ENCODE results near the gene BTBD9. TPM values are rescaled to one million over a fixed set of nuclear protein-coding genes. Genes with fewer than 3 reads are reported as not detected.
"Not testable (repeated sequence)": the region's sequence is repeated elsewhere in the genome, so short reads cannot be mapped to it uniquely, and the experiment has no call there.

The BTBD9 gene
- total and polyA plus RNA-seq, 2 experiments from 2014 or later, result 13.0 to 17.0 TPM

DNA sequence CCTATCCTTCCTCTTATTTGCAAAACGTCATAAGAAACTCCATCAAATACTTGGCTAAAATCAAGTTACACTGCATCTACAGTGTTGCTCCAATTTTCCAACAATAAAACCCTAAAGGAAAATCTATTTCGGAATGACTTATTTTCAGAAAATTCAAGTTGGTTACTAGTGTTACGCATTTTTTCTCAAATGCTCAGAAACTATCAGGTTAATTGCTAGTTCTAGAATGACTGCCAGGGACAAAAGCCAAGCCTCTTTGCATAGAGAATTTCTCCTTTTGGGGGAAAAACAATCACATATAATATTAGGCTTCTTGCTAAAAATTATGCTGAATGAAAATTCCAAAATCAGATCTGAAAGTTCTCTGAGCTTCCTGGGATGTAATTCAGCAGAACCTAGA is 210.2 kb downstream of the BTBD9 start:
- H3K27ac ChIP-seq, result no peak overlapping the region
- H3K4me3 ChIP-seq, result no peak overlapping the region
- H2AFZ ChIP-seq, result no peak overlapping the region
- no peak overlapping the region for H3K4me2 ChIP-seq
- no peaks in the 10 kb centered on the region for H4K20me1 ChIP-seq (ENCODE audit: insufficient read depth, poor library complexity, severe bottlenecking)
- H3K4me1 ChIP-seq (ENCODE audit: insufficient read depth), result no peaks in the 10 kb centered on the region
- no peaks in the 10 kb centered on the region for H3K27me3 ChIP-seq
- no peak for DNase-seq (ENCODE audit: low spot score)
- TF ChIP-seq EZH2phosphoT487 (IDR thresholded peaks at IDR 0.05; ENCODE audit: low read depth, severe bottlenecking, unreplicated experiment) (no peak), EZH2 (IDR thresholded peaks at IDR 0.05; ENCODE audit: borderline replicate concordance) (no peak)
- H3K36me3 ChIP-seq (replicated peaks; ENCODE audit: insufficient read depth, low read depth), result no peaks in the 10 kb centered on the region
- H3K79me2 ChIP-seq, result no peaks in the 10 kb centered on the region
- no peaks in the 10 kb centered on the region for H3K9me3 ChIP-seq (ENCODE audit: low read depth)
- WGBS (ENCODE audit: low lambda C conversion rate, missing lambda C conversion rate), result 95% methylated on average over 3 of the region's 3 CpGs
- no peaks in the 10 kb centered on the region for H3K9me2 ChIP-seq (replicated peaks; ENCODE audit: insufficient read depth)

DNA sequence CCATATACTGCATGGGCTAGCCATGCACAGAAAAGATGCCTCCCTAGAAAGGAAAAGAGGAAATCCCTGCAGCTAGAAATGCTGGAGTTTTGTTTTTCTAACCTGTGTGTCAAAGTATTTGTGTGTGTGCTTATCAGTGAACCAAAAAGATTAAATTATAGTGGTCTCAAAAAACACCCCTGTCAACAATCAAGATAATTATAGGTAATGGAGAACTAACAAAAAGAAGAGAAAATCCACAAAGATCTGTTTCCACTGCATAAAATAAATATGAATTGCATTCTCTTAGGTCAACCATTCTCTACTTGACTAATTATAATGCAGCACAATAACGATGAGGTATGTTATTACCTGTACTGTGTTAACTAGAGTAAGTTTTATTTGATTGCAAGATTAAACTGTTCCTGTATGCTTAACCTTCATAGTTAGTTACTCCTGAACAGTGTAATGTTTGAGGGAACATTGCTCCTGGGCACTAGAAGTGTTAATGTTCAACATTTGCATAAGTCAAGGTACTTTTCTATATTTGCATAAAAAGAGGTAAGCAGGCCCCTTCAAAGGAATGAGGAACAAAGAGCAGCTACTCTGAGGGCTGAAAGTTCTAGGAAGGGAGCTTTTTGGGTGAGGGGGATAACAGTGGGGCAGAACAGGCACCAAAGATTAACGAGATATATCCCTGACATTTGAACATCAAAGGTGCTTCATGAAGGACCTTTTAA is 212.1 kb downstream of the BTBD9 start:
- Histone ChIP-seq H4K20me1 (ENCODE audit: insufficient read depth, poor library complexity, severe bottlenecking) (no peaks in the 10 kb centered on the region), H3K4me1 (ENCODE audit: insufficient read depth) (no peaks in the 10 kb centered on the region), H2AFZ (no peak overlapping the region), H3K27ac (no peak overlapping the region), H3K4me3 (no peak overlapping the region), H3K79me2 (no peaks in the 10 kb centered on the region), H3K9me3 (ENCODE audit: low read depth) (no peaks in the 10 kb centered on the region), H3K36me3 (replicated peaks; ENCODE audit: insufficient read depth, low read depth) (no peaks in the 10 kb centered on the region), H3K4me2 (no peak overlapping the region), H3K27me3 (no peaks in the 10 kb centered on the region), H3K9me2 (replicated peaks; ENCODE audit: insufficient read depth) (no peaks in the 10 kb centered on the region)
- 34% methylated on average over 2 of the region's 2 CpGs for WGBS (ENCODE audit: low lambda C conversion rate, missing lambda C conversion rate)
- no peak for DNase-seq (ENCODE audit: low spot score)
- TF ChIP-seq CTCF (IDR thresholded peaks at IDR 0.05; ENCODE audit: poor library complexity), result no peak
- TF ChIP-seq EZH2phosphoT487 (IDR thresholded peaks at IDR 0.05; ENCODE audit: low read depth, severe bottlenecking, unreplicated experiment), result no peak
- no peak for TF ChIP-seq EZH2 (IDR thresholded peaks at IDR 0.05; ENCODE audit: borderline replicate concordance)

- DNase-seq (ENCODE audit: low spot score); H3K9me2 ChIP-seq (replicated peaks; ENCODE audit: insufficient read depth); H3K27me3 ChIP-seq; H3K79me2 ChIP-seq; H3K9me3 ChIP-seq (ENCODE audit: low read depth); H4K20me1 ChIP-seq (ENCODE audit: insufficient read depth, poor library complexity, severe bottlenecking); H2AFZ ChIP-seq; H3K4me2 ChIP-seq; H3K36me3 ChIP-seq (replicated peaks; ENCODE audit: insufficient read depth, low read depth); H3K4me3 ChIP-seq; H3K4me1 ChIP-seq (ENCODE audit: insufficient read depth); H3K27ac ChIP-seq: not testable (repeated sequence)
- WGBS (ENCODE audit: low lambda C conversion rate, missing lambda C conversion rate), result 86% methylated on average over 11 of the region's 11 CpGs
These were observed 213.8 kb downstream of the BTBD9 start for GRCh38 chr6:38425788-38426488.

GRCh38 chr6:38423746-38424145 is 216.0 kb downstream of the BTBD9 start:
- Histone ChIP-seq H3K4me1 (ENCODE audit: insufficient read depth) (no peaks in the 10 kb centered on the region), H3K36me3 (replicated peaks; ENCODE audit: insufficient read depth, low read depth) (no peaks in the 10 kb centered on the region), H3K9me3 (ENCODE audit: low read depth) (no peaks in the 10 kb centered on the region), H3K79me2 (no peaks in the 10 kb centered on the region), H3K27me3 (no peaks in the 10 kb centered on the region), H3K9me2 (replicated peaks; ENCODE audit: insufficient read depth) (no peaks in the 10 kb centered on the region), H4K20me1 (ENCODE audit: insufficient read depth, poor library complexity, severe bottlenecking) (no peaks in the 10 kb centered on the region), H2AFZ (no peak overlapping the region), H3K4me3 (no peak overlapping the region), H3K4me2 (no peak overlapping the region), H3K27ac (no peak overlapping the region)
- no peak for DNase-seq (ENCODE audit: low spot score)
- no peak for TF ChIP-seq EZH2phosphoT487 (IDR thresholded peaks at IDR 0.05; ENCODE audit: low read depth, severe bottlenecking, unreplicated experiment)
- no peak for TF ChIP-seq EZH2 (IDR thresholded peaks at IDR 0.05; ENCODE audit: borderline replicate concordance)
- no peak for TF ChIP-seq CTCF (IDR thresholded peaks at IDR 0.05; ENCODE audit: poor library complexity)
- WGBS (ENCODE audit: low lambda C conversion rate, missing lambda C conversion rate), result 98% methylated on average over 4 of the region's 4 CpGs

Measured in hepatocyte (in vitro differentiated cells).